ENCODE measurements around the gene IL2RA. TPM values are rescaled to one million over a fixed set of nuclear protein-coding genes. Genes with fewer than 3 reads are reported as not detected.

The IL2RA gene
- total and polyA plus RNA-seq, 2 donors (not counting 3 experiments of a cell fraction or from before 2014, with no cell fraction given), result not detected

DNA sequence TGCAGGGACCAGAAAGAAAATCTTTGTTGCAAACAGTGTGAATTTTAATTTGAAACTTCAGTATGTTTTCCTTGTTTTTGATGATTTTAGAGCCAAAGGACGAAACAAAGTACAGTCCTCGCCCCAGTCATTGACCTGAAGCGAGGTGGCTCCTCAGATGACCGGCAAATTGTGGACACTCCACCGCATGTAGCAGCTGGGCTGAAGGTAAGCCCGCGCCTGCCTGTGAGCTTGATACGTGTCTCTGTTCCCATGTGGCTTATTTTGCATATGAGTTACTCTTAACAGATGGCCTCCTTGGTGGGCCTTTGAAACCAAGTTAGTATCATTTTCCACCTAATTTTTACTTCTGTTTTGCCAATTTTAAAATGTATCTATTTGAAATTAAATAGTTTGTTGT, 39.0 kb upstream of the IL2RA start:
- BruUV-seq (replicated peaks), result no TSS peak
- Histone ChIP-seq H3K4me3 (replicated peaks in 1 of 3; ENCODE audit: insufficient read depth in 1 of 3, low read depth in 1 of 3, low read length in 3 of 3) (no peak overlapping the region), H3K9me1 (replicated peaks; ENCODE audit: control insufficient read depth, extremely low read depth, insufficient read depth, low read length) (no peaks in the 10 kb centered on the region), H3K36me3 (ENCODE audit: control insufficient read depth in 2 of 2, extremely low read depth in 1 of 2, insufficient read depth in 2 of 2, low read length in 2 of 2) (peaks cover 9 to 19% of the 10 kb centered on the region in 2 experiments), H4K20me1 (replicated peaks; ENCODE audit: control insufficient read depth, extremely low read depth, insufficient read depth, low read length) (peaks cover 6% of the 10 kb centered on the region), H3K9ac (replicated peaks; ENCODE audit: extremely low read depth, insufficient read depth, low read length) (no peak overlapping the region), H2AFZ (ENCODE audit: low read depth, low read length) (no peak overlapping the region), H3K79me2 (ENCODE audit: control insufficient read depth, insufficient read depth, low read length) (peaks cover 66% of the 10 kb centered on the region), H3K27ac (ENCODE audit: insufficient read depth, low read depth, low read length) (no peak overlapping the region), H3K4me2 (ENCODE audit: insufficient read depth, low read length) (no peak overlapping the region), H3K27me3 (ENCODE audit: control insufficient read depth in 2 of 2, insufficient read depth in 2 of 2, low read length in 2 of 2) (no peaks in the 10 kb centered on the region), H3K9me3 (replicated peaks; ENCODE audit: control insufficient read depth, insufficient read depth, low read length) (no peaks in the 10 kb centered on the region), H3K4me1 (ENCODE audit: control insufficient read depth, extremely low read depth, insufficient read depth, low read length) (peaks cover 9% of the 10 kb centered on the region)
- no peak for TF ChIP-seq JUN (IDR thresholded peaks at IDR 0.05; ENCODE audit: borderline replicate concordance, insufficient read depth, insufficient read length, low read depth)
- TF ChIP-seq, protein P1, sequence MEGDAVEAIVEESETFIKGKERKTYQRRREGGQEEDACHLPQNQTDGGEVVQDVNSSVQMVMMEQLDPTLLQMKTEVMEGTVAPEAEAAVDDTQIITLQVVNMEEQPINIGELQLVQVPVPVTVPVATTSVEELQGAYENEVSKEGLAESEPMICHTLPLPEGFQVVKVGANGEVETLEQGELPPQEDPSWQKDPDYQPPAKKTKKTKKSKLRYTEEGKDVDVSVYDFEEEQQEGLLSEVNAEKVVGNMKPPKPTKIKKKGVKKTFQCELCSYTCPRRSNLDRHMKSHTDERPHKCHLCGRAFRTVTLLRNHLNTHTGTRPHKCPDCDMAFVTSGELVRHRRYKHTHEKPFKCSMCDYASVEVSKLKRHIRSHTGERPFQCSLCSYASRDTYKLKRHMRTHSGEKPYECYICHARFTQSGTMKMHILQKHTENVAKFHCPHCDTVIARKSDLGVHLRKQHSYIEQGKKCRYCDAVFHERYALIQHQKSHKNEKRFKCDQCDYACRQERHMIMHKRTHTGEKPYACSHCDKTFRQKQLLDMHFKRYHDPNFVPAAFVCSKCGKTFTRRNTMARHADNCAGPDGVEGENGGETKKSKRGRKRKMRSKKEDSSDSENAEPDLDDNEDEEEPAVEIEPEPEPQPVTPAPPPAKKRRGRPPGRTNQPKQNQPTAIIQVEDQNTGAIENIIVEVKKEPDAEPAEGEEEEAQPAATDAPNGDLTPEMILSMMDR (IDR thresholded peaks at IDR 0.05; ENCODE audit: extremely low read depth in 1 of 2, insufficient read depth in 1 of 2, low read depth in 1 of 2, low read length in 2 of 2), result no peak
- TF ChIP-seq, protein P2, sequence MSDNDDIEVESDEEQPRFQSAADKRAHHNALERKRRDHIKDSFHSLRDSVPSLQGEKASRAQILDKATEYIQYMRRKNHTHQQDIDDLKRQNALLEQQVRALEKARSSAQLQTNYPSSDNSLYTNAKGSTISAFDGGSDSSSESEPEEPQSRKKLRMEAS (IDR thresholded peaks at IDR 0.05; ENCODE audit: insufficient read depth, insufficient read length), result no peak
- TF ChIP-seq MYC (IDR thresholded peaks at IDR 0.05; ENCODE audit: low read depth, low read length), result no peak
- TF ChIP-seq FOS (IDR thresholded peaks at IDR 0.05; ENCODE audit: borderline replicate concordance, insufficient read depth, low read length), result no peak
- no peak for TF ChIP-seq GATA2 (IDR thresholded peaks at IDR 0.05; ENCODE audit: insufficient read depth, insufficient read length, low read depth, low read length)
- TF ChIP-seq POLR2AphosphoS5 (IDR thresholded peaks at IDR 0.05; ENCODE audit: insufficient read depth, low read depth, low read length), result no peak
- TF ChIP-seq POLR2A (IDR thresholded peaks at IDR 0.05; ENCODE audit: low read depth, low read length), result no peak
- no peak for TF ChIP-seq EZH2 (IDR thresholded peaks at IDR 0.05; ENCODE audit: borderline replicate concordance, low read depth, low read length, severe bottlenecking)
- ChIA-PET CTCF (interaction anchor here (1.3 to 2.6 kb wide), 2 partner anchors 12 to 301 kb away, joined by 3 to 9 read pairs; partner anchors contain the start of gene RBM17), POLR2A (no interaction called here)
- DNase-seq (ENCODE audit: low read depth, low spot score) (no peak), FAIRE-seq (no peak)
- intact Hi-C loops (cut with micrococcal nuclease) (no loop called here), dilution Hi-C loops (cut with MboI; ENCODE audit: extremely low pct_ligation_motif_present, low sequenced_read_pairs) (no loop called here)

Data from endothelial cell of umbilical vein (primary cell).